ENCODE data around the gene MYRFL.

Gene MYRFL

DNA sequence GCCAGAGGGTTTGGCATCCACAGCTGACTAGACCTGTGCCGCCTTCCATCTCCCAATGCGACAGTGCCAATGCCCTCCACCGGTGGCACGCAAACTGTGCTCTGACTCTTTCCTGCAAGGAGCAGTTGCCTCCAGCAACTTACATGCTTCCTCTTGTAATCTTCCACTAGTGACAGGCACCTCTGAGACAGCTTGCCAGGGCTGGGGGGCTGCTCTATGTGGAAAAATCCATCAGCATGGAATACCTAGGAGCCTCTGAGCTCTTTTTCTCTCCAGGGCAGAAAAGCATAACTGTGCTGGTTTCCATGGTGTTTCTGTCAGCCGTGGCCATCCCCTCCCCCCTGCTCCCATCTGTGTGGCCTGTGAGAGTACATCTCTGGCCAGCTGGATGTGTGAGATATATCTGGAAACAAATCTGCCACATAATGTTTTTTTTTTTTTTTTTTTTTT is 110.6 kb downstream of the MYRFL start:
- TF ChIP-seq ZNF565 (CRISPR knock-in tag; conservative IDR thresholded peaks at IDR 0.05; ENCODE audit: low read depth) (no peak), RARB (CRISPR knock-in tag; IDR thresholded peaks at IDR 0.05) (no peak), ESRRG (CRISPR knock-in tag; IDR thresholded peaks at IDR 0.05) (no peak), ZNF8 (CRISPR knock-in tag; IDR thresholded peaks at IDR 0.05) (no peak), ZFP30 (CRISPR knock-in tag; IDR thresholded peaks at IDR 0.05) (no peak), ZC3H10 (CRISPR knock-in tag; IDR thresholded peaks at IDR 0.05) (no peak), OSR1 (CRISPR knock-in tag; IDR thresholded peaks at IDR 0.05) (no peak), SNAI2 (CRISPR knock-in tag; IDR thresholded peaks at IDR 0.05) (no peak), ZNF70 (CRISPR knock-in tag; IDR thresholded peaks at IDR 0.05) (no peak), TCF4 (CRISPR knock-in tag; IDR thresholded peaks at IDR 0.05; ENCODE audit: borderline replicate concordance) (no peak)
- TF ChIP-seq, protein P1, sequence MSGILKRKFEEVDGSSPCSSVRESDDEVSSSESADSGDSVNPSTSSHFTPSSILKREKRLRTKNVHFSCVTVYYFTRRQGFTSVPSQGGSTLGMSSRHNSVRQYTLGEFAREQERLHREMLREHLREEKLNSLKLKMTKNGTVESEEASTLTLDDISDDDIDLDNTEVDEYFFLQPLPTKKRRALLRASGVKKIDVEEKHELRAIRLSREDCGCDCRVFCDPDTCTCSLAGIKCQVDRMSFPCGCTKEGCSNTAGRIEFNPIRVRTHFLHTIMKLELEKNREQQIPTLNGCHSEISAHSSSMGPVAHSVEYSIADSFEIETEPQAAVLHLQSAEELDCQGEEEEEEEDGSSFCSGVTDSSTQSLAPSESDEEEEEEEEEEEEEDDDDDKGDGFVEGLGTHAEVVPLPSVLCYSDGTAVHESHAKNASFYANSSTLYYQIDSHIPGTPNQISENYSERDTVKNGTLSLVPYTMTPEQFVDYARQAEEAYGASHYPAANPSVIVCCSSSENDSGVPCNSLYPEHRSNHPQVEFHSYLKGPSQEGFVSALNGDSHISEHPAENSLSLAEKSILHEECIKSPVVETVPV (CRISPR knock-in tag; IDR thresholded peaks at IDR 0.05): no peak
- no peak for ATAC-seq

DNA sequence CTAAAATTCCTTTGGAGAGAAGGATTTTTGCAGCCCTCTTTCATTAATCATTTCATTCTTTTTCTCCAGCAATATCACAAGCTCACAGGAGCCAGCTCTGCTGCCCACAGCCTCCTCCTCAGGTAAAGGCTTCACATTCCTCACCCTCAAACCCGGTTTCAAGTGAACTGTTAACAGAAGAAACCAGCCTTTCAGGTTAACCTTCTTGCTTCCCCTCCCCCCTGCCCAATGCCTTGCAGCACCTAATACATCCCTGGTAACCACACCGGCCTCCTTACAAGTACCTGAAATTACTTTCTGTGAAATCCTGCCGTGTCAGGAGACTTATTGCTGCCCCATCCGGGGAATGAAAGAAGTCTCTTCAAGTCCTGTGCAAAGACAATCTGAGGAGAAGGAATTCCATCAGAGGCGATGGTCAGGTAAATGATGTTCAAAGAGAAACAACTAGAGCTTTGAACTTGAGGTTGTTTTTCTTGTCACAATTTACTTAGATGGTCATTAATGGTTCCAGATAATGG is 111.2 kb downstream of the MYRFL start:
- ATAC-seq: no peak
- TF ChIP-seq ISL1 (CRISPR knock-in tag; IDR thresholded peaks at IDR 0.05) (no peak), ZFP30 (CRISPR knock-in tag; IDR thresholded peaks at IDR 0.05) (no peak), SNAI2 (CRISPR knock-in tag; IDR thresholded peaks at IDR 0.05) (no peak), TCF4 (CRISPR knock-in tag; IDR thresholded peaks at IDR 0.05; ENCODE audit: borderline replicate concordance) (no peak), ESRRG (CRISPR knock-in tag; IDR thresholded peaks at IDR 0.05) (no peak), OSR1 (CRISPR knock-in tag; IDR thresholded peaks at IDR 0.05) (no peak), ZNF8 (CRISPR knock-in tag; IDR thresholded peaks at IDR 0.05) (no peak), ZNF70 (CRISPR knock-in tag; IDR thresholded peaks at IDR 0.05) (no peak), RARB (CRISPR knock-in tag; IDR thresholded peaks at IDR 0.05) (no peak)
- TF ChIP-seq, protein P2, sequence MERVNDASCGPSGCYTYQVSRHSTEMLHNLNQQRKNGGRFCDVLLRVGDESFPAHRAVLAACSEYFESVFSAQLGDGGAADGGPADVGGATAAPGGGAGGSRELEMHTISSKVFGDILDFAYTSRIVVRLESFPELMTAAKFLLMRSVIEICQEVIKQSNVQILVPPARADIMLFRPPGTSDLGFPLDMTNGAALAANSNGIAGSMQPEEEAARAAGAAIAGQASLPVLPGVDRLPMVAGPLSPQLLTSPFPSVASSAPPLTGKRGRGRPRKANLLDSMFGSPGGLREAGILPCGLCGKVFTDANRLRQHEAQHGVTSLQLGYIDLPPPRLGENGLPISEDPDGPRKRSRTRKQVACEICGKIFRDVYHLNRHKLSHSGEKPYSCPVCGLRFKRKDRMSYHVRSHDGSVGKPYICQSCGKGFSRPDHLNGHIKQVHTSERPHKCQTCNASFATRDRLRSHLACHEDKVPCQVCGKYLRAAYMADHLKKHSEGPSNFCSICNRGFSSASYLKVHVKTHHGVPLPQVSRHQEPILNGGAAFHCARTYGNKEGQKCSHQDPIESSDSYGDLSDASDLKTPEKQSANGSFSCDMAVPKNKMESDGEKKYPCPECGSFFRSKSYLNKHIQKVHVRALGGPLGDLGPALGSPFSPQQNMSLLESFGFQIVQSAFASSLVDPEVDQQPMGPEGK (CRISPR knock-in tag; IDR thresholded peaks at IDR 0.05; ENCODE audit: borderline replicate concordance): no peak
- TF ChIP-seq, protein P3, sequence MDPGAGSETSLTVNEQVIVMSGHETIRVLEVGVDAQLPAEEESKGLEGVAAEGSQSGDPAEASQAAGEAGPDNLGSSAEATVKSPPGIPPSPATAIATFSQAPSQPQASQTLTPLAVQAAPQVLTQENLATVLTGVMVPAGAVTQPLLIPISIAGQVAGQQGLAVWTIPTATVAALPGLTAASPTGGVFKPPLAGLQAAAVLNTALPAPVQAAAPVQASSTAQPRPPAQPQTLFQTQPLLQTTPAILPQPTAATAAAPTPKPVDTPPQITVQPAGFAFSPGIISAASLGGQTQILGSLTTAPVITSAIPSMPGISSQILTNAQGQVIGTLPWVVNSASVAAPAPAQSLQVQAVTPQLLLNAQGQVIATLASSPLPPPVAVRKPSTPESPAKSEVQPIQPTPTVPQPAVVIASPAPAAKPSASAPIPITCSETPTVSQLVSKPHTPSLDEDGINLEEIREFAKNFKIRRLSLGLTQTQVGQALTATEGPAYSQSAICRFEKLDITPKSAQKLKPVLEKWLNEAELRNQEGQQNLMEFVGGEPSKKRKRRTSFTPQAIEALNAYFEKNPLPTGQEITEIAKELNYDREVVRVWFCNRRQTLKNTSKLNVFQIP (CRISPR knock-in tag; IDR thresholded peaks at IDR 0.05; ENCODE audit: borderline replicate concordance, low read depth): no peak
- TF ChIP-seq, protein P4, sequence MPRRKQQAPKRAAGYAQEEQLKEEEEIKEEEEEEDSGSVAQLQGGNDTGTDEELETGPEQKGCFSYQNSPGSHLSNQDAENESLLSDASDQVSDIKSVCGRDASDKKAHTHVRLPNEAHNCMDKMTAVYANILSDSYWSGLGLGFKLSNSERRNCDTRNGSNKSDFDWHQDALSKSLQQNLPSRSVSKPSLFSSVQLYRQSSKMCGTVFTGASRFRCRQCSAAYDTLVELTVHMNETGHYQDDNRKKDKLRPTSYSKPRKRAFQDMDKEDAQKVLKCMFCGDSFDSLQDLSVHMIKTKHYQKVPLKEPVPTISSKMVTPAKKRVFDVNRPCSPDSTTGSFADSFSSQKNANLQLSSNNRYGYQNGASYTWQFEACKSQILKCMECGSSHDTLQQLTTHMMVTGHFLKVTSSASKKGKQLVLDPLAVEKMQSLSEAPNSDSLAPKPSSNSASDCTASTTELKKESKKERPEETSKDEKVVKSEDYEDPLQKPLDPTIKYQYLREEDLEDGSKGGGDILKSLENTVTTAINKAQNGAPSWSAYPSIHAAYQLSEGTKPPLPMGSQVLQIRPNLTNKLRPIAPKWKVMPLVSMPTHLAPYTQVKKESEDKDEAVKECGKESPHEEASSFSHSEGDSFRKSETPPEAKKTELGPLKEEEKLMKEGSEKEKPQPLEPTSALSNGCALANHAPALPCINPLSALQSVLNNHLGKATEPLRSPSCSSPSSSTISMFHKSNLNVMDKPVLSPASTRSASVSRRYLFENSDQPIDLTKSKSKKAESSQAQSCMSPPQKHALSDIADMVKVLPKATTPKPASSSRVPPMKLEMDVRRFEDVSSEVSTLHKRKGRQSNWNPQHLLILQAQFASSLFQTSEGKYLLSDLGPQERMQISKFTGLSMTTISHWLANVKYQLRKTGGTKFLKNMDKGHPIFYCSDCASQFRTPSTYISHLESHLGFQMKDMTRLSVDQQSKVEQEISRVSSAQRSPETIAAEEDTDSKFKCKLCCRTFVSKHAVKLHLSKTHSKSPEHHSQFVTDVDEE (CRISPR knock-in tag; IDR thresholded peaks at IDR 0.05): no peak

DNA sequence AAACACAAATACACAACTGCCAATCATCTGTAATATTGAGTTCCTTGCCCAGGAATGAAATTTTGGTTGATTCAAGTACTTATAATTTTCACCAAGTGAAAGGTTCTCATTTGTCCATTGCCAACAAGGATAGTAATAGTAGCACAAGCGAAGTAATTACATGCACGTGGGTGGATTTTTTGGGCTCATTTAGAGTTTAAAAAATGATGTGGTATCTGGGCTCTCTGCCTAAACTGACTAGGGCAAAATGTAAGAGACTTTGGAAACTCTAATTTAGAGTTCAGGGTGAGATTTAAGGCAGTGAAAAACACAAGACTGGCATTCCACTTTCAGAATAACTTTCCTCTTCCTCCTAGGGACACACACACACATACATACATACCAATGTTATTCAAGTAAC is 111.7 kb downstream of the MYRFL start:
- TF ChIP-seq ZFP3 (CRISPR knock-in tag; IDR thresholded peaks at IDR 0.05) (no peak), ZNF70 (CRISPR knock-in tag; IDR thresholded peaks at IDR 0.05) (no peak), RARB (CRISPR knock-in tag; IDR thresholded peaks at IDR 0.05) (no peak), CSDC2 (CRISPR knock-in tag; IDR thresholded peaks at IDR 0.05) (no peak)
- TF ChIP-seq, protein P5, sequence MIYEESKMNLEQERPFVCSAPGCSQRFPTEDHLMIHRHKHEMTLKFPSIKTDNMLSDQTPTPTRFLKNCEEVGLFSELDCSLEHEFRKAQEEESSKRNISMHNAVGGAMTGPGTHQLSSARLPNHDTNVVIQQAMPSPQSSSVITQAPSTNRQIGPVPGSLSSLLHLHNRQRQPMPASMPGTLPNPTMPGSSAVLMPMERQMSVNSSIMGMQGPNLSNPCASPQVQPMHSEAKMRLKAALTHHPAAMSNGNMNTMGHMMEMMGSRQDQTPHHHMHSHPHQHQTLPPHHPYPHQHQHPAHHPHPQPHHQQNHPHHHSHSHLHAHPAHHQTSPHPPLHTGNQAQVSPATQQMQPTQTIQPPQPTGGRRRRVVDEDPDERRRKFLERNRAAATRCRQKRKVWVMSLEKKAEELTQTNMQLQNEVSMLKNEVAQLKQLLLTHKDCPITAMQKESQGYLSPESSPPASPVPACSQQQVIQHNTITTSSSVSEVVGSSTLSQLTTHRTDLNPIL (CRISPR knock-in tag; IDR thresholded peaks at IDR 0.05; ENCODE audit: low read depth): no peak
- TF ChIP-seq, protein P1 (CRISPR knock-in tag; IDR thresholded peaks at IDR 0.05): no peak
- TF ChIP-seq, protein P2 (CRISPR knock-in tag; IDR thresholded peaks at IDR 0.05; ENCODE audit: borderline replicate concordance): no peak
- TF ChIP-seq, protein P4 (CRISPR knock-in tag; IDR thresholded peaks at IDR 0.05): no peak
- ATAC-seq: no peak
